ENCODE data around the gene SLC27A1. TPM values are rescaled to one million over a fixed set of nuclear protein-coding genes. Genes with fewer than 3 reads are reported as not detected.
"Not testable (repeated sequence)": the region's sequence is repeated elsewhere in the genome, so short reads cannot be mapped to it uniquely, and the experiment has no call there.

The SLC27A1 gene
- total and polyA plus RNA-seq, 2 donors (not counting 3 experiments of a cell fraction or from before 2014, with no cell fraction given) = 10.4 to 13.5 TPM

- BruUV-seq (replicated peaks); H3K9me1 ChIP-seq (replicated peaks; ENCODE audit: control insufficient read depth, extremely low read depth, insufficient read depth, low read length); H4K20me1 ChIP-seq (replicated peaks; ENCODE audit: control insufficient read depth, extremely low read depth, insufficient read depth, low read length); FAIRE-seq; H2AFZ ChIP-seq (ENCODE audit: low read depth, low read length); dilution Hi-C loops (cut with MboI; ENCODE audit: extremely low pct_ligation_motif_present, low sequenced_read_pairs); H3K27me3 ChIP-seq (ENCODE audit: control insufficient read depth in 2 of 2, insufficient read depth in 2 of 2, low read length in 2 of 2); H3K36me3 ChIP-seq (ENCODE audit: control insufficient read depth in 2 of 2, extremely low read depth in 1 of 2, insufficient read depth in 2 of 2, low read length in 2 of 2); H3K79me2 ChIP-seq (ENCODE audit: control insufficient read depth, insufficient read depth, low read length); H3K27ac ChIP-seq (ENCODE audit: insufficient read depth, low read depth, low read length); H3K4me2 ChIP-seq (ENCODE audit: insufficient read depth, low read length); H3K9me3 ChIP-seq (replicated peaks; ENCODE audit: control insufficient read depth, insufficient read depth, low read length); H3K9ac ChIP-seq (replicated peaks; ENCODE audit: extremely low read depth, insufficient read depth, low read length); intact Hi-C loops (cut with micrococcal nuclease); H3K4me3 ChIP-seq (replicated peaks in 1 of 3; ENCODE audit: insufficient read depth in 1 of 3, low read depth in 1 of 3, low read length in 3 of 3): not testable (repeated sequence)
- TF ChIP-seq CTCF (IDR thresholded peaks at IDR 0.05; ENCODE audit: extremely low read depth in 1 of 2, insufficient read depth in 1 of 2, low read depth in 1 of 2, low read length in 2 of 2) = peak in 1 of 2 donors; percentile 17
- peaks cover 12% of the 10 kb centered on the region for H3K4me1 ChIP-seq (ENCODE audit: control insufficient read depth, extremely low read depth, insufficient read depth, low read length)
- CTCF ChIA-PET = interaction anchor here (1.2 to 4.3 kb wide), 3 partner anchors 10 to 57 kb away, joined by 4 to 67 read pairs (median 6); partner anchors contain the start of gene PGLS
- DNase-seq (ENCODE audit: low read depth, low spot score) = peak; percentile 25
- POLR2A ChIA-PET = interaction anchor here (0.5 kb wide), 1 partner anchor 154 kb away, joined by 3 read pairs; no protein-coding TSS in a partner anchor
These were observed 28.7 kb downstream of the SLC27A1 start for GRCh38 chr19:17499025-17499424.

GRCh38 chr19:17499648-17500446 lies 29.5 kb downstream of the SLC27A1 start:
- BruUV-seq (replicated peaks) = no TSS peak
- H3K4me3 ChIP-seq (replicated peaks in 1 of 3; ENCODE audit: insufficient read depth in 1 of 3, low read depth in 1 of 3, low read length in 3 of 3) = peak overlapping the region in 1 of 3 experiments; percentile 2
- H3K27ac ChIP-seq (ENCODE audit: insufficient read depth, low read depth, low read length) = peak overlapping the region; percentile 51
- CTCF ChIA-PET = interaction anchor here (0.5 to 1.9 kb wide), 4 partner anchors 11 to 267 kb away, joined by 3 to 7 read pairs (median 4); partner anchors contain the start of gene PGLS
- H3K9me3 ChIP-seq (replicated peaks; ENCODE audit: control insufficient read depth, insufficient read depth, low read length) = no peaks in the 10 kb centered on the region
- no peaks in the 10 kb centered on the region for H3K9me1 ChIP-seq (replicated peaks; ENCODE audit: control insufficient read depth, extremely low read depth, insufficient read depth, low read length)
- peak overlapping the region; percentile 50 for H2AFZ ChIP-seq (ENCODE audit: low read depth, low read length)
- H3K36me3 ChIP-seq (ENCODE audit: control insufficient read depth in 2 of 2, extremely low read depth in 1 of 2, insufficient read depth in 2 of 2, low read length in 2 of 2) = peaks cover 0 to 5% of the 10 kb centered on the region in 2 experiments
- H3K9ac ChIP-seq (replicated peaks; ENCODE audit: extremely low read depth, insufficient read depth, low read length) = no peak overlapping the region
- H4K20me1 ChIP-seq (replicated peaks; ENCODE audit: control insufficient read depth, extremely low read depth, insufficient read depth, low read length) = no peaks in the 10 kb centered on the region
- peaks cover 12% of the 10 kb centered on the region for H3K4me1 ChIP-seq (ENCODE audit: control insufficient read depth, extremely low read depth, insufficient read depth, low read length)
- peak; percentile 55 for DNase-seq (ENCODE audit: low read depth, low spot score)
- H3K27me3 ChIP-seq (ENCODE audit: control insufficient read depth in 2 of 2, insufficient read depth in 2 of 2, low read length in 2 of 2) = no peaks in the 10 kb centered on the region
- H3K4me2 ChIP-seq (ENCODE audit: insufficient read depth, low read length) = peak overlapping the region; percentile 17
- peak; percentile 83 for FAIRE-seq
- POLR2A ChIA-PET = no interaction called here
- H3K79me2 ChIP-seq (ENCODE audit: control insufficient read depth, insufficient read depth, low read length) = peaks cover 3% of the 10 kb centered on the region
- dilution Hi-C loops (cut with MboI; ENCODE audit: extremely low pct_ligation_motif_present, low sequenced_read_pairs) (no loop called here), intact Hi-C loops (cut with micrococcal nuclease) (no loop called here)
- TF ChIP-seq POLR2AphosphoS5 (IDR thresholded peaks at IDR 0.05; ENCODE audit: insufficient read depth, low read depth, low read length) (peak; percentile 49), MYC (IDR thresholded peaks at IDR 0.05; ENCODE audit: low read depth, low read length) (no peak)

Measured in endothelial cell of umbilical vein (primary cell).